Neural progenitor cell (in vitro differentiated cells): ENCODE measurements around the gene KLHL26. TPM values are rescaled to one million over a fixed set of nuclear protein-coding genes. Genes with fewer than 3 reads are reported as not detected.

ENCODE experiments used
- DNase-seq: peaks from one replicate; pipeline ENCODE4 v3.0.0-alpha.2; 2016; ENCODE audit warnings: low spot score
- H2AFZ ChIP-seq: fragments of 200-600 bp; sonication (generic); replicated peaks from 2 replicates; pipeline ENCODE4 v1.6.1; 2016; ENCODE audit warnings: antibody characterized with exemption
- H3F3A ChIP-seq: fragments of 200-600 bp; sonication (generic); 2 replicates; pipeline ENCODE4 v1.6.1; 2016; ENCODE audit warnings: antibody characterized with exemption, low read depth
- H3K27ac ChIP-seq: fragments of 200-600 bp; sonication (generic); 2 replicates; pipeline ENCODE4 v1.5.1; 2016; ENCODE audit warnings: mild to moderate bottlenecking
- H3K27me3 ChIP-seq: fragments of 200-600 bp; sonication (generic); 2 replicates; pipeline ENCODE4 v1.6.1; 2016; ENCODE audit warnings: mild to moderate bottlenecking, moderate library complexity
- H3K36me3 ChIP-seq: fragments of 200-600 bp; sonication (generic); 2 replicates; pipeline ENCODE4 v1.5.1; 2016
- H3K4me1 ChIP-seq: fragments of 200-600 bp; sonication (generic); 2 replicates; pipeline ENCODE4 v1.6.1; 2016; ENCODE audit warnings: mixed run types
- H3K4me2 ChIP-seq: fragments of 200-600 bp; sonication (generic); 2 replicates; pipeline ENCODE4 v1.6.1; 2016
- H3K4me3 ChIP-seq: fragments of 200-600 bp; sonication (generic); 2 replicates; pipeline ENCODE4 v1.5.1; 2016
- H3K79me2 ChIP-seq: fragments of 200-600 bp; sonication (generic); 2 replicates; pipeline ENCODE4 v1.6.1; 2016; ENCODE audit warnings: low read depth
- H3K9ac ChIP-seq: fragments of 200-600 bp; sonication (generic); 2 replicates; pipeline ENCODE4 v1.6.1; 2016
- H3K9me3 ChIP-seq: fragments of 200-600 bp; sonication (generic); 2 replicates; pipeline ENCODE4 v1.5.1; 2016; ENCODE audit warnings: low read depth
- H4K20me1 ChIP-seq: fragments of 200-600 bp; sonication (generic); 2 replicates; pipeline ENCODE4 v1.6.1; 2016; ENCODE audit warnings: low read depth
- H3K27ac Mint-ChIP-seq: 3 replicates; pipeline ENCODE4 v1.8.0; 2021; ENCODE audit warnings: mixed read lengths
- H3K27me3 Mint-ChIP-seq: 2 replicates; pipeline ENCODE4 v1.8.0; 2022; ENCODE audit warnings: low read depth, mild to moderate bottlenecking, inconsistent platforms, moderate library complexity, mixed read lengths; ENCODE audit not compliant: insufficient read depth
- H3K36me3 Mint-ChIP-seq: 3 replicates; pipeline ENCODE4 v1.8.0; 2021; ENCODE audit warnings: mixed read lengths
- H3K4me1 Mint-ChIP-seq: 3 replicates; pipeline ENCODE4 v1.8.0; 2021; ENCODE audit warnings: mixed read lengths
- H3K4me3 Mint-ChIP-seq: 3 replicates; pipeline ENCODE4 v1.8.0; 2021; ENCODE audit warnings: mild to moderate bottlenecking, moderate library complexity, mixed read lengths
- H3K9me3 Mint-ChIP-seq: 3 replicates; pipeline ENCODE4 v1.8.0; 2020; ENCODE audit warnings: mixed read lengths
- EZH2 ChIP-seq: fragments of 200-600 bp; sonication (generic); IDR thresholded peaks from 2 replicates; pipeline ENCODE4 v1.6.1; 2017; ENCODE audit warnings: antibody characterized with exemption, mild to moderate bottlenecking, moderate library complexity
- EZH2phosphoT487 ChIP-seq: fragments of 200-600 bp; sonication (generic); IDR thresholded peaks from 2 replicates; pipeline ENCODE4 v1.6.1; 2017; ENCODE audit warnings: antibody characterized with exemption
- total RNA-seq: library from RNA; depleted of rRNA; stranded (reverse); fragments of >200 nt; gene quantifications from 2 replicates; pipeline ENCODE4 v1.2.3, GENCODE V29; 2015; ENCODE audit warnings: low replicate concordance
- TF ChIP-seq, protein P1 (sequence below): fragments of 200-600 bp; sonication (generic); IDR thresholded peaks from 2 replicates; pipeline ENCODE4 v1.5.1; 2017; ENCODE audit warnings: antibody characterized with exemption, mild to moderate bottlenecking

The KLHL26 gene
- total RNA-seq, 1 donor from 2014 or later = 5.8 TPM

- Histone ChIP-seq H3K36me3 (no peaks in the 10 kb centered on the region), H3K27me3 (no peaks in the 10 kb centered on the region), H3K79me2 (no peaks in the 10 kb centered on the region), H3K9ac (no peak overlapping the region), H4K20me1 (no peaks in the 10 kb centered on the region), H3F3A (peaks cover 7% of the 10 kb centered on the region), H3K4me3 (no peak overlapping the region), H3K9me3 (no peaks in the 10 kb centered on the region), H2AFZ (no peak overlapping the region), H3K27ac (no peak overlapping the region), H3K4me2 (no peak overlapping the region), H3K4me1 (no peaks in the 10 kb centered on the region)
- Mint-ChIP-seq H3K4me3 (no peak overlapping the region), H3K9me3 (no peaks in the 10 kb centered on the region), H3K27me3 (peaks cover 2% of the 10 kb centered on the region), H3K36me3 (peaks cover 5% of the 10 kb centered on the region), H3K4me1 (peaks cover 8% of the 10 kb centered on the region), H3K27ac (no peak overlapping the region)
- TF ChIP-seq, protein P1, sequence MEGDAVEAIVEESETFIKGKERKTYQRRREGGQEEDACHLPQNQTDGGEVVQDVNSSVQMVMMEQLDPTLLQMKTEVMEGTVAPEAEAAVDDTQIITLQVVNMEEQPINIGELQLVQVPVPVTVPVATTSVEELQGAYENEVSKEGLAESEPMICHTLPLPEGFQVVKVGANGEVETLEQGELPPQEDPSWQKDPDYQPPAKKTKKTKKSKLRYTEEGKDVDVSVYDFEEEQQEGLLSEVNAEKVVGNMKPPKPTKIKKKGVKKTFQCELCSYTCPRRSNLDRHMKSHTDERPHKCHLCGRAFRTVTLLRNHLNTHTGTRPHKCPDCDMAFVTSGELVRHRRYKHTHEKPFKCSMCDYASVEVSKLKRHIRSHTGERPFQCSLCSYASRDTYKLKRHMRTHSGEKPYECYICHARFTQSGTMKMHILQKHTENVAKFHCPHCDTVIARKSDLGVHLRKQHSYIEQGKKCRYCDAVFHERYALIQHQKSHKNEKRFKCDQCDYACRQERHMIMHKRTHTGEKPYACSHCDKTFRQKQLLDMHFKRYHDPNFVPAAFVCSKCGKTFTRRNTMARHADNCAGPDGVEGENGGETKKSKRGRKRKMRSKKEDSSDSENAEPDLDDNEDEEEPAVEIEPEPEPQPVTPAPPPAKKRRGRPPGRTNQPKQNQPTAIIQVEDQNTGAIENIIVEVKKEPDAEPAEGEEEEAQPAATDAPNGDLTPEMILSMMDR = no peak
- TF ChIP-seq EZH2phosphoT487 (no peak), EZH2 (no peak)
- DNase-seq = no peak
Measured at GRCh38 chr19:18668744-18669523, 32.1 kb downstream of the KLHL26 start.

DNA sequence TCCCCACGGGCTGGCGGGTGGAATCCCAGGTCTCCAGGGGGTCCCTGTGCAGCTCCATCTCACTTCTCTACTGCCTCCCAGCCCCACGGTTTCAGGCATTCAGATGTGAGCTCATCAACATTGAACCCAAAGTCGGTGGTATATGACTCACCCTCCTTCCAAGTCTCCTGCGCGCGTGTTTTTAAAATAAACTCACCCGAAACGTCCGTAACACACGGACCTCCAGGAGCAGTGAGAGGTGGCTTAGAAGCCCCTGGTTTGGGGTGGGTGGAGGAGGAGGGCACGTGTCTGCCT is 32.6 kb downstream of the KLHL26 start:
- peaks cover 5% of the 10 kb centered on the region for H3K36me3 Mint-ChIP-seq
- no peaks in the 10 kb centered on the region for H3K4me1 ChIP-seq
- peaks cover 2% of the 10 kb centered on the region for H3K27me3 Mint-ChIP-seq
- H3K4me1 Mint-ChIP-seq = peaks cover 8% of the 10 kb centered on the region
- H3K9ac ChIP-seq = no peak overlapping the region
- H3K27ac Mint-ChIP-seq = no peak overlapping the region
- no peaks in the 10 kb centered on the region for H3K27me3 ChIP-seq
- no peaks in the 10 kb centered on the region for H3K79me2 ChIP-seq
- H3K9me3 ChIP-seq = no peaks in the 10 kb centered on the region
- H4K20me1 ChIP-seq = no peaks in the 10 kb centered on the region
- H3K9me3 Mint-ChIP-seq = no peaks in the 10 kb centered on the region
- peaks cover 7% of the 10 kb centered on the region for H3F3A ChIP-seq
- H3K4me3 Mint-ChIP-seq = no peak overlapping the region
- no peaks in the 10 kb centered on the region for H3K36me3 ChIP-seq
- no peak overlapping the region for H3K4me2 ChIP-seq
- H2AFZ ChIP-seq = no peak overlapping the region
- no peak overlapping the region for H3K4me3 ChIP-seq
- H3K27ac ChIP-seq = no peak overlapping the region
- no peak for DNase-seq
- TF ChIP-seq EZH2 = no peak
- TF ChIP-seq, protein P1 = no peak
- TF ChIP-seq EZH2phosphoT487 = no peak

- no peaks in the 10 kb centered on the region for H4K20me1 ChIP-seq
- no peaks in the 10 kb centered on the region for H3K27me3 ChIP-seq
- no peak overlapping the region for H3K9ac ChIP-seq
- no peaks in the 10 kb centered on the region for H3K79me2 ChIP-seq
- Mint-ChIP-seq H3K9me3 (no peaks in the 10 kb centered on the region), H3K27ac (no peak overlapping the region), H3K4me1 (peaks cover 8% of the 10 kb centered on the region), H3K4me3 (no peak overlapping the region), H3K36me3 (peaks cover 5% of the 10 kb centered on the region), H3K27me3 (peaks cover 2% of the 10 kb centered on the region)
- H3K4me1 ChIP-seq = no peaks in the 10 kb centered on the region
- H3K4me3 ChIP-seq = no peak overlapping the region
- H3K9me3 ChIP-seq = no peaks in the 10 kb centered on the region
- H3F3A ChIP-seq = peaks cover 7% of the 10 kb centered on the region
- no peak overlapping the region for H2AFZ ChIP-seq
- H3K27ac ChIP-seq = no peak overlapping the region
- DNase-seq = no peak
- H3K4me2 ChIP-seq = no peak overlapping the region
- no peaks in the 10 kb centered on the region for H3K36me3 ChIP-seq
- no peak for TF ChIP-seq EZH2
- TF ChIP-seq, protein P1 = no peak
- no peak for TF ChIP-seq EZH2phosphoT487
Measured at GRCh38 chr19:18669883-18670282, 33.1 kb downstream of the KLHL26 start.
